ENCODE results near the gene ZNF594. TPM values are rescaled to one million over a fixed set of nuclear protein-coding genes. Genes with fewer than 3 reads are reported as not detected.
"Not testable (repeated sequence)": the region's sequence is repeated elsewhere in the genome, so short reads cannot be mapped to it uniquely, and the experiment has no call there.

The ZNF594 gene
- total RNA-seq, 1 donor from 2014 or later: 7.1 TPM

DNA sequence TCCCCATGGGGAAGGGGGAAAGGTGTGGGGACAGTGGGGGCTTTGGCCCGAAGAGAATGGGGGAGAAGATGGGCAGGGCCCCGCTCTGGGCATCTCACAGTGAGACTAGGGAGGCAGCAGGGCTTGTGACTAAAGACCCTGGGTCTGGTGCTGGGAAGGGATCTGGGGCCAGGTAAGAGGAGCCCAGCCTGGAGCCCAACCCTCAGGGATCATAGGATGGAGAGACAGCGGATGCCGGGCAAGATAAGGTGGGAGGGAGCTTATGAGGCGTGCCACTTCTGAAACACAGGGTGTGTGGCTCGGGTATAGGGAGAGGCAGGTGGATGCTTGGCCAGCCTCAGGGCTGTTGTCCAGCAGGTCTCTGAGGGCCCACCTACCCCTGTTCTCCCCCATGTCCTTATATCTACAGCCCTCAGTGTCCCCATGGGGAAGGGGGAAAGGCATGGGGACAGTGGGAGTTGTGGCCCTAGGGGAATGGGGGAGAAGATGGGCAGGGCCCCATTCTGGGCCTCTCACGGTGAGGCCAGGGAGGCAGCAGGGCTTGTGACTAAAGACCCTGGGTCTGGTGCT is 60.4 kb downstream of the ZNF594 start:
- no peak for ATAC-seq

DNA sequence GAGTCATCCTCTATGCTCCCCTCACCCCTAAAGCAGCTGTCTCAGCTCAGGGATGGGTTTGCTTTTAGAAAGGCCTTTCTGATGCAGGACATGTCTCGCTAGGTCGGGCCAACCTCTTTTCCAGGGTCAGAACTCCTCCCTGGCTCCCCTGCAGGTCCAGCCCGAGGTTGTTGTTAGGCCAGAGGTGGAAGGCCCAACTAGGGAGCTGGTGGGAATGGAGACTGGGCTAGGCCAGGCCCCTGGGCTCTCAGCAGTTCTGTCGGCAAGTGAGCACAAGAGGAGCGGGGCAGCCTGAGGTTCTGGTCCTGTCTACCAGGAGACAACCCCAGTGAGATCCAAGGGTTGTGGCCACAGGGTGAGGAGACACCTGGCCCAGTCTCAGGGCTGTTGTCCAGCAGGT is 61.0 kb downstream of the ZNF594 start:
- ATAC-seq; H3K27me3 ChIP-seq; intact Hi-C loops (cut with DNase I); DNase-seq; H3K4me3 ChIP-seq; H3K9me3 ChIP-seq; H3K4me1 ChIP-seq; H3K27ac ChIP-seq; H3K36me3 ChIP-seq: not testable (repeated sequence)

More for the DNA sequence above, 60.4 kb downstream of the ZNF594 start:
- intact Hi-C loops (cut with DNase I): no loop called here
- no peaks in the 10 kb centered on the region for H3K4me1 ChIP-seq
- no peak overlapping the region for H3K27ac ChIP-seq
- DNase-seq: no peak
- no peak overlapping the region for H3K4me3 ChIP-seq
- no peaks in the 10 kb centered on the region for H3K27me3 ChIP-seq
- TF ChIP-seq, protein P1, sequence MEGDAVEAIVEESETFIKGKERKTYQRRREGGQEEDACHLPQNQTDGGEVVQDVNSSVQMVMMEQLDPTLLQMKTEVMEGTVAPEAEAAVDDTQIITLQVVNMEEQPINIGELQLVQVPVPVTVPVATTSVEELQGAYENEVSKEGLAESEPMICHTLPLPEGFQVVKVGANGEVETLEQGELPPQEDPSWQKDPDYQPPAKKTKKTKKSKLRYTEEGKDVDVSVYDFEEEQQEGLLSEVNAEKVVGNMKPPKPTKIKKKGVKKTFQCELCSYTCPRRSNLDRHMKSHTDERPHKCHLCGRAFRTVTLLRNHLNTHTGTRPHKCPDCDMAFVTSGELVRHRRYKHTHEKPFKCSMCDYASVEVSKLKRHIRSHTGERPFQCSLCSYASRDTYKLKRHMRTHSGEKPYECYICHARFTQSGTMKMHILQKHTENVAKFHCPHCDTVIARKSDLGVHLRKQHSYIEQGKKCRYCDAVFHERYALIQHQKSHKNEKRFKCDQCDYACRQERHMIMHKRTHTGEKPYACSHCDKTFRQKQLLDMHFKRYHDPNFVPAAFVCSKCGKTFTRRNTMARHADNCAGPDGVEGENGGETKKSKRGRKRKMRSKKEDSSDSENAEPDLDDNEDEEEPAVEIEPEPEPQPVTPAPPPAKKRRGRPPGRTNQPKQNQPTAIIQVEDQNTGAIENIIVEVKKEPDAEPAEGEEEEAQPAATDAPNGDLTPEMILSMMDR (IDR thresholded peaks at IDR 0.05): no peak
- no peaks in the 10 kb centered on the region for H3K9me3 ChIP-seq
- H3K36me3 ChIP-seq: no peaks in the 10 kb centered on the region

DNA sequence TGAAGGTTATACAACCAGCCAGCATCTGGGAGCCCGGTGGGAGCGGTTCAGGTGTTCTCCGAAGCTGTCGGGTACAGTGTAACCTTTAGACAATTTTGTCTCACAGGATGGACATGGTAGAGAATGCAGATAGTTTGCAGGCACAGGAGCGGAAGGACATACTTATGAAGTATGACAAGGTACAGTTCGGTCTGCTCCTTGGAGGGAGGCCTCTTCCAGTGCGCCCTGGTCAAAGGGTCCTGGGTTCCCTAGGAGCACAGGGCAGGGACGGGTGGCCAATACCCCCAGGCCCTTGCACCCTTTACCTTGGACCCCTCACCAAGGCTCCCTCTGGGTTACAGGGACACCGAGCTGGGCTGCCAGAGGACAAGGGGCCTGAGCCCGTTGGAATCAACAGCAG is 61.4 kb downstream of the ZNF594 start:
- H3K4me3 ChIP-seq; H3K4me1 ChIP-seq; intact Hi-C loops (cut with DNase I); H3K27me3 ChIP-seq; H3K27ac ChIP-seq; ATAC-seq; DNase-seq; H3K36me3 ChIP-seq; H3K9me3 ChIP-seq: not testable (repeated sequence)

DNA sequence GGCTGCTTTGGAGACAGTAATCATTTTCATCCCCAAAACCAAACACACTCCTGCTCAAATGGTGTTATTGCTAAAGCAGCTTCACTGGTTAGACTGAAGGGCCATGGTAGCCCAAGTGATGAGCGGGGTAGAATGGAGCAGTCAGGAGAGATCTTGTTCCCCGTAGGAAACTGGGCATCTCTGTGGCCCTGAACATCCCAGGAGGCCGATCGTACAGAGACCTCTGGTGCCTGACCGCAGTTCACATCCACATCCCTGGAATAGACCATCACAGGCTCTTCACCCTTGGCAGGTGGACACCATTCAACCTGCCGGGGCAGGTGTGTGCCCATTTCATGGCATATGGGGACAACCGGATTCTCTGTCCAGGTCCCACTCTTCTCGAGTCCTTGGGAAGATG is 61.9 kb downstream of the ZNF594 start:
- H3K4me3 ChIP-seq; H3K4me1 ChIP-seq; H3K27ac ChIP-seq; H3K36me3 ChIP-seq; DNase-seq; ATAC-seq; H3K27me3 ChIP-seq; intact Hi-C loops (cut with DNase I); H3K9me3 ChIP-seq: not testable (repeated sequence)

Other genes with a start within 250 kb of the ZNF594 start
- 457 TPM for gene PFN1, start 243.3 kb downstream of the ZNF594 start, total RNA-seq
- gene ENO3, start 240.7 kb downstream of the ZNF594 start, total RNA-seq: 8.6 TPM
- gene SPAG7, start 224.1 kb downstream of the ZNF594 start, total RNA-seq: 64.8 TPM
- gene CAMTA2, start 204.2 kb downstream of the ZNF594 start, total RNA-seq: 55.8 TPM
- gene INCA1, start 194.3 kb downstream of the ZNF594 start, total RNA-seq: 4.5 TPM
- 254 TPM for gene KIF1C, start 193.9 kb downstream of the ZNF594 start, total RNA-seq
- gene SLC52A1, start 156.4 kb downstream of the ZNF594 start, total RNA-seq: 0.26 TPM
- 6.7 TPM for gene ZFP3, start 113.4 kb downstream of the ZNF594 start, total RNA-seq
- 8.0 TPM for gene ZNF232, start 80.0 kb downstream of the ZNF594 start, total RNA-seq
- 0.14 TPM for gene USP6, start 75.8 kb downstream of the ZNF594 start, total RNA-seq
- 24.8 TPM for gene SCIMP, start 43.0 kb upstream of the ZNF594 start, total RNA-seq
- 43.9 TPM for gene RABEP1, start 90.4 kb upstream of the ZNF594 start, total RNA-seq
- gene NUP88, start 227.8 kb upstream of the ZNF594 start, total RNA-seq: 40.4 TPM
- 32.9 TPM for gene RPAIN, start 228.3 kb upstream of the ZNF594 start, total RNA-seq
- 73.7 TPM for gene C1QBP, start 247.3 kb upstream of the ZNF594 start, total RNA-seq